Choroid plexus epithelial cell (primary cell): ENCODE measurements around the gene COP1.

Source experiments
- DNase-seq: peaks from one replicate; pipeline ENCODE4 v3.0.0-alpha.2; 2010; ENCODE audit warnings: low read depth
- H3K4me3 ChIP-seq: 2 replicates; pipeline ENCODE4 v1.5.1; 2011; ENCODE audit warnings: low read depth, mild to moderate bottlenecking, control low read depth, low read length, moderate library complexity
- TF ChIP-seq, protein P1 (sequence below): conservative IDR thresholded peaks from 2 replicates; pipeline ENCODE4 v1.5.1; 2011; ENCODE audit warnings: low read depth, mild to moderate bottlenecking, control low read depth, inconsistent platforms, low read length, moderate library complexity

Gene COP1

DNA sequence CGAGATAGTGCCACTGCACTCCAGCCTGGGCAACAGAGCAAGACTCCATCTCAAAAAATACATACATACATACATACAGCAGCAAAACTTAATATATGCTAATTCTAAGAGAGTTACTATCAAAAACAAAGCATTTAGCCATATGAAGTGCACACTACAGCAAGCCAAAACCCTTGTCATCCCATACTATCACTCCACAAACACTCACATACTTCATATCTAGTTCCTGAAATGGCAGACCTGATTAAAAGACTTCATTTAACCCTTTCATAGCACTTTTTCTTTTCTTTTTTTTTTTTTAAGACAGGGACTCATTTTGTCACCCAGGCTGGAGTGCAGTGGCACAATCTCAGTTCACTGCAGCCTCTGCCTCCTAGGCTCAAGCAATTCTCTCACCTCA lies 65.6 kb downstream of the COP1 start:
- TF ChIP-seq, protein P1, sequence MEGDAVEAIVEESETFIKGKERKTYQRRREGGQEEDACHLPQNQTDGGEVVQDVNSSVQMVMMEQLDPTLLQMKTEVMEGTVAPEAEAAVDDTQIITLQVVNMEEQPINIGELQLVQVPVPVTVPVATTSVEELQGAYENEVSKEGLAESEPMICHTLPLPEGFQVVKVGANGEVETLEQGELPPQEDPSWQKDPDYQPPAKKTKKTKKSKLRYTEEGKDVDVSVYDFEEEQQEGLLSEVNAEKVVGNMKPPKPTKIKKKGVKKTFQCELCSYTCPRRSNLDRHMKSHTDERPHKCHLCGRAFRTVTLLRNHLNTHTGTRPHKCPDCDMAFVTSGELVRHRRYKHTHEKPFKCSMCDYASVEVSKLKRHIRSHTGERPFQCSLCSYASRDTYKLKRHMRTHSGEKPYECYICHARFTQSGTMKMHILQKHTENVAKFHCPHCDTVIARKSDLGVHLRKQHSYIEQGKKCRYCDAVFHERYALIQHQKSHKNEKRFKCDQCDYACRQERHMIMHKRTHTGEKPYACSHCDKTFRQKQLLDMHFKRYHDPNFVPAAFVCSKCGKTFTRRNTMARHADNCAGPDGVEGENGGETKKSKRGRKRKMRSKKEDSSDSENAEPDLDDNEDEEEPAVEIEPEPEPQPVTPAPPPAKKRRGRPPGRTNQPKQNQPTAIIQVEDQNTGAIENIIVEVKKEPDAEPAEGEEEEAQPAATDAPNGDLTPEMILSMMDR: no peak
- DNase-seq: no peak
- no peak overlapping the region for H3K4me3 ChIP-seq

DNA sequence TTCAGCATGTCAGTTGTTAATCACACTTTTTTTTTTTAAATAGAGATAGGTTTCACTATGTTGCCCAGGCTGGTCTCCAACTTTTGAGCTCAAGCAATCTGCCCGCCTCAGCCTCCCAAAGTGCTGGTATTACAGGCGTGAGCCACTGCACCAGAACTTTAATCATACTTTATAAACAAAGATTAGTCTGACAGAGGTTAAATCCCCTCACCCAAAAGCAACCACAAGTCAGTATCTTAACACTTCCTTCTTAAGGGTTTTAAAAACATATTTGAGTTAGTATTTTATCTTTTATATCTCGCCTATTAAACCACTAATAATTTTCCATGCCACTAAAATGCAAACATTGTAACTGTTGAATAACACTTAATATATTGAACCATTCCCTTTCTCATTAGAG lies 70.2 kb downstream of the COP1 start:
- no peak for DNase-seq
- H3K4me3 ChIP-seq: no peak overlapping the region
- TF ChIP-seq, protein P1: no peak

DNA sequence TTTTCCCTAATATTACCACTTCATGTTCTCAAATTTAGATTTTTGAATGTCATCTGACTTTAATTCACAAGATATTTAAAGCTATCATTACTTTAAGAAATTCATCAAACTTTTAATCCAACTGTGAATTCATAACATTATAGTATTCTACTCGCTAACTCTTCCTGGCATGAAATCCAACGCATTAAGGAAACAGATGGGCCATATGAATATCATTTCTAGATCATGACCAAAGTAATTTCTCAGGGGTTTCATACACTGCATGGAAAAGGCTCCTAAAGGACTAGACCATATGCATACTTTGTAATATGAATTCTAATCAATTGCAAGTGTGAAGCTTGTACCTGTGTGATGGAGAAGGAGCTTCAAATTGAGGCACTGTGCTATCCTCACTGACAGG lies 72.4 kb downstream of the COP1 start:
- TF ChIP-seq, protein P1: no peak
- H3K4me3 ChIP-seq: no peak overlapping the region
- DNase-seq: no peak

DNA sequence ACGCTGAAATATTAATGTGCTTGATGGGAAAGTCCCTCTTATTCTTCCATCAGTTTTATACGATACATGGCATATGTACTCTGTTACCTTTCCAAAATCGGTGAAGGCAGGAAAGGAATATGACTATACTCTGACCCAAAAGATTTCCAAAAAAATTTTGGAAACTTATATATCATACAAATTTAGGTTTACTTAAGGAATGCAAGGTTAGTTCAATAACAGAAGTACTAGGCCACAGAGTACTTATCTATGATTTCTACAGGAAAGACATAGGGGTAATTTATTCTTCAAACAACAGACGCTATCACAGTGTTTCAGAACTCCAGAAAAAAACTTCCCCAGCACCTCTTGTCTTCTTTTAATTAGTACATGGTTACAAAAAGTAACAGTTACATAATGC lies 84.8 kb downstream of the COP1 start:
- TF ChIP-seq, protein P1: no peak
- H3K4me3 ChIP-seq: no peak overlapping the region
- no peak for DNase-seq

GRCh38 chr1:176119549-176119948 lies 87.5 kb downstream of the COP1 start:
- DNase-seq: peak; percentile 44
- TF ChIP-seq, protein P1: peak; percentile 46
- no peak overlapping the region for H3K4me3 ChIP-seq

DNA sequence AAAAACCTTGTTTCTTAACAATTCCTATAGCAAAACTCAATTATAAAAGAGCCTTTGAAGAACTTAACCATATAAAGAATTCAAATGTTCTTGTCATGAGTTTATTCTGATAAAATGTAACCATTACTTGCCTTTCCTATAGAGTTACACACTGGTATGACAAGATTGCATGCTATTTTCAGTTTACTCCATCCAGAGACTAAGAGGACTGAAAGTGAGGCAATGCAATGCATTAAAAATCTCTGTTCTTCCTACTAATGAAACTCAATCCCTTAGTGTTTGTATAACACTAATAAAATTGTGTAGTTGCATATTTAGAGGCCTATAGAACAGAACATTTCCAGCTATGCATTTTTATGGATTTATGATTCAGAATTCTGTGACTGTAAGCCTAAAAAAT lies 88.1 kb downstream of the COP1 start:
- H3K4me3 ChIP-seq: no peak overlapping the region
- TF ChIP-seq, protein P1: no peak
- peak; percentile 61 for DNase-seq

DNA sequence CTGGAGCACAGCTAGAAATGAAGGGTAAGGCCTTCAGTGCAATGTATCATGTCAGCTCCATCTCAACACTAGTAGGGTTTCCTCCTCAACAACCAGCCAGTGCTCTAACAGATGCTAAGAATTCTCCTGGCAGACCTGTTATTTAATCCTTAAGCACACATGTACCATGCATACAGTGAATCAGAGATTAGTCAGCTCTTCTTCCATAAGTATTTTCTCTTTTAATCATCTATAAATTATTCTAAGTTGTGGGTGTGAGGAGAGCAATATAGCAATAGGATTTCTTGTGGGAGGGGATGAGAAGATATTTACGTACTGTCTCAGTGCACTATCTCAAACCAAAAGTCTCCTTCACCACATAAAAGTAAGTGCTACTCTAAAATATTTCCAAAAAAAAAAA lies 95.3 kb downstream of the COP1 start:
- DNase-seq: peak; percentile 6
- TF ChIP-seq, protein P1: no peak

More for the DNA sequence above, 95.3 kb downstream of the COP1 start:
- H3K4me3 ChIP-seq: no peak overlapping the region
